Keratinocyte (primary cell): ENCODE results near the gene TMEM186.

ENCODE experiments used
- CTCF ChIP-seq, 3 experiments: IDR thresholded peaks in 1 of 3; conservative IDR thresholded peaks in 1 of 3; optimal IDR thresholded peaks in 1 of 3; 2 replicates in 2 of 3; 3 replicates in 1 of 3; pipeline versions ENCODE3 to v1.5.1; 2011; ENCODE audit warnings: low read length in 3 of 3, mild to moderate bottlenecking in 3 of 3, moderate library complexity in 2 of 3, control low read depth in 1 of 3, inconsistent platforms in 1 of 3; ENCODE audit not compliant: insufficient read depth in 2 of 3; ENCODE audit errors: extremely low read depth in 1 of 3
- EZH2 ChIP-seq: IDR thresholded peaks from one replicate; pipeline ENCODE4 v1.6.1; 2012; ENCODE audit warnings: inconsistent platforms, mild to moderate bottlenecking, low read length, moderate library complexity

- no peak for TF ChIP-seq CTCF (optimal IDR thresholded peaks at IDR 0.05 in 1 of 3, IDR thresholded peaks at IDR 0.05 in 1 of 3, conservative IDR thresholded peaks at IDR 0.05 in 1 of 3; ENCODE audit: extremely low read depth in 1 of 3, insufficient read depth in 2 of 3, low read length in 3 of 3)
- no peak for TF ChIP-seq EZH2
These were observed 712 bp upstream of the TMEM186 start for GRCh38 chr16:8798174-8798527.
